ENCODE measurements around the gene CER1.

The CER1 gene

GRCh38 chr9:14705079-14705478 is 17.5 kb downstream of the CER1 start:
- DNase-seq (ENCODE audit: low read depth): no peak
- H3K4me3 ChIP-seq (ENCODE audit: low read length): no peak overlapping the region
- no peak for TF ChIP-seq CTCF (IDR thresholded peaks at IDR 0.05; ENCODE audit: insufficient read depth, low read depth, low read length, missing control alignments)

GRCh38 chr9:14704281-14704680 is 18.3 kb downstream of the CER1 start:
- no peak for TF ChIP-seq CTCF (IDR thresholded peaks at IDR 0.05; ENCODE audit: insufficient read depth, low read depth, low read length, missing control alignments)
- DNase-seq (ENCODE audit: low read depth): no peak
- H3K4me3 ChIP-seq (ENCODE audit: low read length): no peak overlapping the region

GRCh38 chr9:14702200-14702720 is 20.3 kb downstream of the CER1 start:
- DNase-seq (ENCODE audit: low read depth): no peak
- TF ChIP-seq CTCF (IDR thresholded peaks at IDR 0.05; ENCODE audit: insufficient read depth, low read depth, low read length, missing control alignments): no peak
- H3K4me3 ChIP-seq (ENCODE audit: low read length): no peak overlapping the region

- peak; percentile 65 for DNase-seq (ENCODE audit: low read depth)
- no peak for TF ChIP-seq CTCF (IDR thresholded peaks at IDR 0.05; ENCODE audit: insufficient read depth, low read depth, low read length, missing control alignments)
- H3K4me3 ChIP-seq (ENCODE audit: low read length): peak within 1 kb of the TSS; percentile 79
Observed at GRCh38 chr9:14693251-14693861, 29.2 kb downstream of the CER1 start, which contains the start of gene ZDHHC21. Gene ZDHHC21, minus strand, starts transcription at chr9:14693432. Its CDS starts 19,092 bp downstream, at chr9:14674340.

GRCh38 chr9:14692470-14693250 is 29.9 kb downstream of the CER1 start:
- TF ChIP-seq CTCF (IDR thresholded peaks at IDR 0.05; ENCODE audit: insufficient read depth, low read depth, low read length, missing control alignments): no peak
- DNase-seq (ENCODE audit: low read depth): no peak
- H3K4me3 ChIP-seq (ENCODE audit: low read length): peak overlapping the region; percentile 79

- peak overlapping the region; percentile 5 for H3K4me3 ChIP-seq (ENCODE audit: low read length)
- TF ChIP-seq CTCF (IDR thresholded peaks at IDR 0.05; ENCODE audit: insufficient read depth, low read depth, low read length, missing control alignments): no peak
Observed at GRCh38 chr9:14690948-14691730, 31.4 kb downstream of the CER1 start.

More at GRCh38 chr9:14690948-14691730, 31.4 kb downstream of the CER1 start:
- DNase-seq (ENCODE audit: low read depth): peak; percentile 54
